H9 (cell line): ENCODE results near the gene KPNA2. TPM values are rescaled to one million over a fixed set of nuclear protein-coding genes. Genes with fewer than 3 reads are reported as not detected.
A peak's percentile ranks its signal among the peaks of the same experiment; 100 is the strongest.

Source experiments
- DNase-seq: peaks from one replicate; pipeline ENCODE4 v3.0.0-alpha.2; 2017
- H2AFZ ChIP-seq: one replicate; pipeline ENCODE4 v1.6.1; 2013; ENCODE audit warnings: mild to moderate bottlenecking, low read length, control low read depth, moderate library complexity
- H2AK5ac ChIP-seq: 2 replicates; pipeline ENCODE4 v1.6.1; 2013; ENCODE audit warnings: low read length, control low read depth, mixed read lengths; ENCODE audit not compliant: insufficient read length
- H2BK120ac ChIP-seq: one replicate; pipeline ENCODE4 v1.6.1; 2013; ENCODE audit warnings: low read depth, mild to moderate bottlenecking, low read length, control low read depth, inconsistent platforms; ENCODE audit not compliant: poor library complexity, severe bottlenecking
- H2BK12ac ChIP-seq: 2 replicates; pipeline ENCODE4 v1.6.1; 2013; ENCODE audit warnings: low read length, control low read depth, mixed read lengths, low read depth; ENCODE audit not compliant: insufficient read length
- H2BK15ac ChIP-seq: 2 replicates; pipeline ENCODE4 v1.6.1; 2013; ENCODE audit warnings: low read depth, low read length, control low read depth
- H2BK20ac ChIP-seq: one replicate; pipeline ENCODE4 v1.6.1; 2013; ENCODE audit warnings: low read depth, mild to moderate bottlenecking, low read length, control low read depth, inconsistent platforms; ENCODE audit not compliant: poor library complexity, severe bottlenecking
- H2BK5ac ChIP-seq: 2 replicates; pipeline ENCODE4 v1.6.1; 2013; ENCODE audit warnings: low read length, control low read depth, mixed read lengths; ENCODE audit not compliant: insufficient read length
- H3K14ac ChIP-seq: 2 replicates; pipeline ENCODE4 v1.6.1; 2013; ENCODE audit warnings: low read length, control low read depth; ENCODE audit not compliant: insufficient read depth
- H3K18ac ChIP-seq: 2 replicates; pipeline ENCODE4 v1.6.1; 2013; ENCODE audit warnings: low read depth, mild to moderate bottlenecking, mixed read lengths, low read length, control low read depth; ENCODE audit not compliant: insufficient read length
- H3K23ac ChIP-seq: 2 replicates; pipeline ENCODE4 v1.6.1; 2013; ENCODE audit warnings: low read length, control low read depth, mixed read lengths, low read depth; ENCODE audit not compliant: insufficient read length
- H3K23me2 ChIP-seq: 2 replicates; pipeline ENCODE4 v1.6.1; 2013; ENCODE audit warnings: low read depth, mild to moderate bottlenecking, mixed read lengths, low read length, control low read depth; ENCODE audit not compliant: insufficient read length, poor library complexity, severe bottlenecking
- H3K27ac ChIP-seq: 2 replicates; pipeline ENCODE4 v1.5.1; 2013; ENCODE audit warnings: low read length, control low read depth, mixed read lengths, low read depth; ENCODE audit not compliant: insufficient read length
- H3K27me3 ChIP-seq: 2 replicates; pipeline ENCODE4 v1.6.1; 2013; ENCODE audit warnings: low read length, control low read depth, inconsistent platforms; ENCODE audit not compliant: insufficient read depth
- H3K4ac ChIP-seq: 2 replicates; pipeline ENCODE4 v1.6.1; 2013; ENCODE audit warnings: low read depth, mild to moderate bottlenecking, control low read depth, inconsistent platforms, low read length, moderate library complexity
- H3K4me1 ChIP-seq: 2 replicates; pipeline ENCODE4 v1.6.1; 2013; ENCODE audit warnings: low read length, control low read depth, inconsistent platforms; ENCODE audit not compliant: insufficient read depth
- H3K4me2 ChIP-seq: 2 replicates; pipeline ENCODE4 v1.6.1; 2013; ENCODE audit warnings: low read length, control low read depth, mixed read lengths; ENCODE audit not compliant: insufficient read length, insufficient read depth
- H3K56ac ChIP-seq: 2 replicates; pipeline ENCODE4 v1.6.1; 2013; ENCODE audit warnings: low read depth, mild to moderate bottlenecking, mixed read lengths, low read length, control low read depth; ENCODE audit not compliant: insufficient read length
- H3K79me1 ChIP-seq: 2 replicates; pipeline ENCODE4 v1.6.1; 2013; ENCODE audit warnings: low read depth, mild to moderate bottlenecking, moderate library complexity, low read length, control low read depth, inconsistent platforms; ENCODE audit not compliant: insufficient read depth, poor library complexity, severe bottlenecking
- H3K79me2 ChIP-seq: 2 replicates; pipeline ENCODE4 v1.6.1; 2013; ENCODE audit warnings: low read length, control low read depth, inconsistent platforms; ENCODE audit not compliant: insufficient read depth
- H3K9ac ChIP-seq: 2 replicates; pipeline ENCODE4 v1.6.1; 2013; ENCODE audit warnings: low read length, control low read depth, mixed read lengths; ENCODE audit not compliant: insufficient read length; ENCODE audit errors: extremely low read depth
- H3K9me3 ChIP-seq: one replicate; pipeline ENCODE4 v1.6.1; 2013; ENCODE audit warnings: low read depth, low read length, inconsistent platforms; ENCODE audit not compliant: control insufficient read depth
- H3T11ph ChIP-seq: one replicate; pipeline ENCODE4 v1.6.1; 2013; ENCODE audit warnings: mild to moderate bottlenecking, low read length, control low read depth, inconsistent platforms
- H4K20me1 ChIP-seq: one replicate; pipeline ENCODE4 v1.6.1; 2013; ENCODE audit not compliant: control insufficient read depth, insufficient read length, insufficient read depth
- H4K5ac ChIP-seq: 2 replicates; pipeline ENCODE4 v1.6.1; 2013; ENCODE audit warnings: low read depth, mild to moderate bottlenecking, mixed read lengths, low read length, control low read depth; ENCODE audit not compliant: insufficient read length
- H4K8ac ChIP-seq: replicated peaks from 2 replicates; pipeline ENCODE4 v1.6.1; 2013; ENCODE audit warnings: low read length, control low read depth, mixed read lengths, low read depth; ENCODE audit not compliant: insufficient read length
- H4K91ac ChIP-seq: 2 replicates; pipeline ENCODE4 v1.6.1; 2013; ENCODE audit warnings: low read depth, mild to moderate bottlenecking, moderate library complexity, mixed read lengths, low read length, control low read depth; ENCODE audit not compliant: insufficient read length
- H3K27ac Mint-ChIP-seq, 3 experiments: 2 replicates in 2 of 3; 3 replicates in 1 of 3; pipeline ENCODE4 v1.8.0; 2020 to 2021; ENCODE audit warnings: mixed read lengths in 3 of 3, mild to moderate bottlenecking in 1 of 3, moderate library complexity in 1 of 3
- H3K27me3 Mint-ChIP-seq: 2 replicates; pipeline ENCODE4 v1.8.0; 2021; ENCODE audit warnings: low read depth, mild to moderate bottlenecking, moderate library complexity, mixed read lengths
- H3K36me3 Mint-ChIP-seq, 3 experiments: 2 replicates in 2 of 3; 3 replicates in 1 of 3; pipeline ENCODE4 v1.8.0; 2020 to 2021; ENCODE audit warnings: low read depth in 3 of 3, mixed read lengths in 3 of 3; ENCODE audit not compliant: insufficient read depth in 1 of 3
- H3K4me1 Mint-ChIP-seq, 2 experiments: 2 replicates each; pipeline ENCODE4 v1.8.0; 2020; ENCODE audit warnings: mixed read lengths in 2 of 2
- H3K4me3 Mint-ChIP-seq, 2 experiments: 2 replicates in 1 of 2; 3 replicates in 1 of 2; pipeline ENCODE4 v1.8.0; 2020 to 2021; ENCODE audit warnings: mild to moderate bottlenecking in 2 of 2, mixed read lengths in 2 of 2, moderate library complexity in 1 of 2
- H3K9me3 Mint-ChIP-seq, 2 experiments: 2 replicates in 1 of 2; 3 replicates in 1 of 2; pipeline ENCODE4 v1.8.0; 2020; ENCODE audit warnings: mild to moderate bottlenecking in 2 of 2, mixed read lengths in 2 of 2, moderate library complexity in 1 of 2
- WGBS: extraction: QIAGEN DNeasy Blood & Tissue Kit; methylation state at CpG from one replicate; pipeline ENCODE4 v1.1.7; 2013; ENCODE audit warnings: missing lambda C conversion rate, low lambda C conversion rate, mixed read lengths; ENCODE audit not compliant: insufficient read length; ENCODE audit errors: extremely low coverage; 5-methylcytosine and 5-hydroxymethylcytosine counted together
- total RNA-seq: library from RNA; stranded (reverse); gene quantifications from 2 replicates; pipeline ENCODE4 v1.2.1, GENCODE V29; 2021
- TF ChIP-seq, protein P1 (sequence below): fragments of 200-600 bp; sonication (generic); conservative IDR thresholded peaks from 3 replicates; pipeline ENCODE4 v1.8.0; 2021; ENCODE audit warnings: antibody characterized with exemption, mild to moderate bottlenecking

The KPNA2 gene
- total RNA-seq, 1 experiment from 2014 or later: 432 TPM

DNA sequence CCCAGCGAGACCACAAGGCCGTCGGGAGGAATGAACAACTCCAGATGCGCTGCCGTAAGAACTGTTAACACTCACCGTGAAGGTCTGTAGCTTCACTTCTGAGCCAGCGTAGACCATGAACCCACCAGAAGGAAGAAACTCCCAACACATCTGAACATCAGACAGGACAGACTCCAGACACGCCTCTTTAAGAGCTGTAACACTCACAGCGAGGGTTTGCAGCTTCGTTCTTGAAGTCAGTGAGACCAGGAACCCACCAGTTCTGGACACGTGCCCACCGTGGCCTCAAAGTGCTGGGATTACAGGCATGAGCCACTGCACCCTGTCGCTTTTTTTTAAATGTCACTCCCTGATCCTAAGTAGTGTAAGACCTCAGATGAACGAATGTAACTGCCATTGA, 17.3 kb downstream of the KPNA2 start:
- Mint-ChIP-seq H3K27me3 (no peaks in the 10 kb centered on the region), H3K36me3 (peaks cover 0 to 5% (median 2%) of the 10 kb centered on the region in 3 experiments; a peak in 2 of 7 replicates), H3K27ac (0 out of 7 replicates have a peak overlapping the region, but pooled peaks of 1 of the 3 experiments have one; percentile 20), H3K4me3 (no peak overlapping the region), H3K4me1 (peaks cover 6 to 8% of the 10 kb centered on the region in 2 experiments; a peak in 3 of 4 replicates), H3K9me3 (no peaks in the 10 kb centered on the region; a peak in 1 of 5 replicates)
- H3K4ac ChIP-seq: no peak overlapping the region
- no peak overlapping the region for H4K8ac ChIP-seq
- WGBS: no CpG with 5 or more reads among the region's 14 CpGs
- H3K18ac ChIP-seq: no peak overlapping the region
- H3K27me3 ChIP-seq: no peaks in the 10 kb centered on the region
- H2BK12ac ChIP-seq: no peak overlapping the region
- no peaks in the 10 kb centered on the region for H3K9me3 ChIP-seq
- H3K9ac ChIP-seq: no peak overlapping the region
- H3K14ac ChIP-seq: no peak overlapping the region
- no peak overlapping the region for H4K5ac ChIP-seq
- H3T11ph ChIP-seq: no peak overlapping the region
- H3K4me1 ChIP-seq: no peaks in the 10 kb centered on the region; the same call in 1 of the 2 replicates
- H3K27ac ChIP-seq: no peak overlapping the region
- no peak overlapping the region for H2AFZ ChIP-seq
- no peak overlapping the region for H3K4me2 ChIP-seq
- H3K23ac ChIP-seq: no peak overlapping the region
- no peak overlapping the region for H2BK20ac ChIP-seq
- H3K79me2 ChIP-seq: no peaks in the 10 kb centered on the region
- no peaks in the 10 kb centered on the region for H3K23me2 ChIP-seq
- no peaks in the 10 kb centered on the region for H3K79me1 ChIP-seq
- no peak overlapping the region for H4K91ac ChIP-seq
- H2BK5ac ChIP-seq: no peak overlapping the region
- H2BK120ac ChIP-seq: no peak overlapping the region
- H2BK15ac ChIP-seq: no peak overlapping the region
- no peak for DNase-seq
- H3K56ac ChIP-seq: no peak overlapping the region
- no peak overlapping the region for H2AK5ac ChIP-seq
- TF ChIP-seq, protein P1, sequence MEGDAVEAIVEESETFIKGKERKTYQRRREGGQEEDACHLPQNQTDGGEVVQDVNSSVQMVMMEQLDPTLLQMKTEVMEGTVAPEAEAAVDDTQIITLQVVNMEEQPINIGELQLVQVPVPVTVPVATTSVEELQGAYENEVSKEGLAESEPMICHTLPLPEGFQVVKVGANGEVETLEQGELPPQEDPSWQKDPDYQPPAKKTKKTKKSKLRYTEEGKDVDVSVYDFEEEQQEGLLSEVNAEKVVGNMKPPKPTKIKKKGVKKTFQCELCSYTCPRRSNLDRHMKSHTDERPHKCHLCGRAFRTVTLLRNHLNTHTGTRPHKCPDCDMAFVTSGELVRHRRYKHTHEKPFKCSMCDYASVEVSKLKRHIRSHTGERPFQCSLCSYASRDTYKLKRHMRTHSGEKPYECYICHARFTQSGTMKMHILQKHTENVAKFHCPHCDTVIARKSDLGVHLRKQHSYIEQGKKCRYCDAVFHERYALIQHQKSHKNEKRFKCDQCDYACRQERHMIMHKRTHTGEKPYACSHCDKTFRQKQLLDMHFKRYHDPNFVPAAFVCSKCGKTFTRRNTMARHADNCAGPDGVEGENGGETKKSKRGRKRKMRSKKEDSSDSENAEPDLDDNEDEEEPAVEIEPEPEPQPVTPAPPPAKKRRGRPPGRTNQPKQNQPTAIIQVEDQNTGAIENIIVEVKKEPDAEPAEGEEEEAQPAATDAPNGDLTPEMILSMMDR: no peak
- no peaks in the 10 kb centered on the region for H4K20me1 ChIP-seq
